GM12864 (cell line): ENCODE measurements around the gene ELP2.
"Not testable (repeated sequence)": the region's sequence is repeated elsewhere in the genome, so short reads cannot be mapped to it uniquely, and the experiment has no call there.

Experiments used
- DNase-seq: peaks from one replicate; pipeline ENCODE4 v3.0.0-alpha.2; 2011; ENCODE audit warnings: low read depth
- H3K4me3 ChIP-seq: 2 replicates; pipeline ENCODE4 v1.5.1; 2011; ENCODE audit warnings: mild to moderate bottlenecking, low read depth, low read length, control low read depth
- CTCF ChIP-seq: IDR thresholded peaks from 2 replicates; pipeline ENCODE4 v1.5.1; 2011; ENCODE audit warnings: low read depth, mild to moderate bottlenecking, moderate library complexity, low read length, control low read depth, inconsistent platforms; ENCODE audit errors: missing control alignments

Gene ELP2

GRCh38 chr18:36108196-36108595 is 21.5 kb upstream of the ELP2 start:
- H3K4me3 ChIP-seq: no peak overlapping the region
- no peak for DNase-seq
- TF ChIP-seq CTCF: no peak

GRCh38 chr18:36108601-36109000 is 21.1 kb upstream of the ELP2 start:
- TF ChIP-seq CTCF: no peak
- DNase-seq: no peak
- no peak overlapping the region for H3K4me3 ChIP-seq

DNA sequence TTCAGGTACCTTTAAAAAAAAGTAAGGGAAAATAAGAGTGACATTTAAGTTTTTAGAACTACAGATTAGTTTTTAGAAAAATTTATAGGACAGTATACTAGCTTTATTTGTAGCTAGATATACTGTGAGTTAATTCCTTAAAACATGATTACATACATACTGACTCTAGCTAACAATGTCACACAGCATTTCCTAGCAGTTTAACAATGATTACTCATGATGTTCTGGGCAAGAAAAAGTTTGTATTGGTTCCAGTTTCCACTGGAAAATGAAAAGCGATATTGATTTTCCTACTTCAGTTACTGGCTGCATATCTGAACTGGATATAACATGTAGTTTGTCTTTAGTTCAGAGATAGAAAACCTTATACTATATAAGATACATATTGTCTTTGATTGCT is 20.0 kb upstream of the ELP2 start:
- no peak for TF ChIP-seq CTCF

GRCh38 chr18:36112302-36112701 is 17.4 kb upstream of the ELP2 start:
- H3K4me3 ChIP-seq: no peak overlapping the region
- no peak for DNase-seq
- no peak for TF ChIP-seq CTCF

More for the DNA sequence above, 20.0 kb upstream of the ELP2 start:
- H3K4me3 ChIP-seq: no peak overlapping the region
- DNase-seq: no peak

GRCh38 chr18:36114251-36114650 is 15.4 kb upstream of the ELP2 start:
- DNase-seq: no peak
- no peak for TF ChIP-seq CTCF
- no peak overlapping the region for H3K4me3 ChIP-seq

GRCh38 chr18:36114738-36115137 is 15.0 kb upstream of the ELP2 start:
- no peak for TF ChIP-seq CTCF
- H3K4me3 ChIP-seq: no peak overlapping the region
- DNase-seq: no peak

- DNase-seq, H3K4me3 ChIP-seq: not testable (repeated sequence)
Measured at GRCh38 chr18:36116771-36117170, 12.9 kb upstream of the ELP2 start.

- H3K4me3 ChIP-seq: no peak overlapping the region
- no peak for DNase-seq
- TF ChIP-seq CTCF: no peak
Measured at GRCh38 chr18:36120297-36120696, 9.4 kb upstream of the ELP2 start.
